HepG2 (cell line): ENCODE measurements around the gene CRYGA. TPM values are rescaled to one million over a fixed set of nuclear protein-coding genes. Genes with fewer than 3 reads are reported as not detected.
A peak's percentile ranks its signal among the peaks of the same experiment; 100 is the strongest.

ENCODE experiments used
- ATRX ChIP-seq: sonication (generic); formaldehyde crosslinking; IDR thresholded peaks from 2 replicates; pipeline ENCODE4 v1.4.0; 2020; ENCODE audit warnings: missing genetic modification reagents, borderline replicate concordance
- BHLHE40 ChIP-seq: IDR thresholded peaks from 2 replicates; pipeline ENCODE4 v1.6.1; 2011; ENCODE audit warnings: low read length, improper control_type of control experiment
- GZF1 ChIP-seq: sonication (generic); formaldehyde crosslinking; IDR thresholded peaks from 2 replicates; pipeline ENCODE4 v1.5.1; 2020; ENCODE audit warnings: mild to moderate bottlenecking, missing genetic modification reagents
- HMGXB3 ChIP-seq: sonication (generic); formaldehyde crosslinking; IDR thresholded peaks from 2 replicates; pipeline ENCODE4 v1.4.0; 2020; ENCODE audit warnings: missing genetic modification reagents, borderline replicate concordance
- HOXA7 ChIP-seq: sonication (generic); formaldehyde crosslinking; IDR thresholded peaks from 2 replicates; pipeline ENCODE4 v1.8.1; 2022; ENCODE audit warnings: mild to moderate bottlenecking, missing genetic modification reagents, moderate library complexity
- JUN ChIP-seq: sonication (generic); formaldehyde crosslinking; IDR thresholded peaks from 2 replicates; pipeline ENCODE4 v1.4.0; 2020; ENCODE audit warnings: mild to moderate bottlenecking, missing genetic modification reagents
- RBAK ChIP-seq: sonication (generic); formaldehyde crosslinking; IDR thresholded peaks from 2 replicates; pipeline ENCODE4 v1.5.1; 2020; ENCODE audit warnings: mild to moderate bottlenecking, missing genetic modification reagents
- SIN3B ChIP-seq: fragments of 150-350 bp; IDR thresholded peaks from 2 replicates; pipeline ENCODE4 v1.6.1; 2014; ENCODE audit warnings: low read length
- SMC3 ChIP-seq: IDR thresholded peaks from 2 replicates; pipeline ENCODE4 v1.6.1; 2011; ENCODE audit warnings: low read length, improper control_type of control experiment
- TMF1 ChIP-seq: sonication (generic); formaldehyde crosslinking; IDR thresholded peaks from 2 replicates; pipeline ENCODE4 v1.8.1; 2022; ENCODE audit warnings: low read depth, missing genetic modification reagents
- TOPORS ChIP-seq: sonication (generic); formaldehyde crosslinking; IDR thresholded peaks from 2 replicates; pipeline ENCODE4 v1.8.0; 2023; ENCODE audit warnings: mild to moderate bottlenecking, missing genetic modification reagents
- XBP1 ChIP-seq: sonication (generic); formaldehyde crosslinking; IDR thresholded peaks from 2 replicates; pipeline ENCODE4 v1.5.0; 2020; ENCODE audit warnings: missing genetic modification reagents
- ZMYM3 ChIP-seq: sonication (generic); formaldehyde crosslinking; IDR thresholded peaks from 2 replicates; pipeline ENCODE4 v1.5.1; 2020; ENCODE audit warnings: mild to moderate bottlenecking, missing genetic modification reagents
- ZNF124 ChIP-seq: sonication (generic); formaldehyde crosslinking; IDR thresholded peaks from 2 replicates; pipeline ENCODE4 v1.4.0; 2020; ENCODE audit warnings: missing genetic modification reagents
- ZNF354B ChIP-seq: sonication (generic); formaldehyde crosslinking; IDR thresholded peaks from 2 replicates; pipeline ENCODE4 v1.8.0; 2022; ENCODE audit warnings: mild to moderate bottlenecking, missing genetic modification reagents
- ZNF672 ChIP-seq: sonication (generic); formaldehyde crosslinking; IDR thresholded peaks from 2 replicates; pipeline ENCODE4 v1.8.1; 2022; ENCODE audit warnings: missing genetic modification reagents
- ZNF7 ChIP-seq: IDR thresholded peaks from 2 replicates; pipeline ENCODE4 v1.6.1; 2016; ENCODE audit warnings: missing biosample characterization, missing genetic modification reagents
- ZNF777 ChIP-seq: sonication (generic); formaldehyde crosslinking; IDR thresholded peaks from 2 replicates; pipeline ENCODE4 v1.4.0; 2020; ENCODE audit warnings: missing genetic modification reagents
- ZNF878 ChIP-seq: sonication (generic); formaldehyde crosslinking; IDR thresholded peaks from 2 replicates; pipeline ENCODE4 v1.8.1; 2023; ENCODE audit warnings: mild to moderate bottlenecking, missing genetic modification reagents, moderate library complexity
- polyA plus RNA-seq, 8 experiments: library from polyadenylated mRNA; depleted of rRNA in 3 of 8; stranded (reverse) in 7 of 8; unstranded in 1 of 8; fragments of >200 nt; fragmentation: Illumina TruSeq in 4 of 8; extraction: Trizol in 4 of 8; gene quantifications; 2 replicates each; pipeline versions ENCODE4 v1.2.1 to v1.2.3, GENCODE V29; 2011 to 2016; ENCODE audit warnings: low read depth in 4 of 8, missing spikeins in 1 of 8, mixed read lengths in 1 of 8; ENCODE audit not compliant: insufficient read depth in 1 of 8
- total RNA-seq, 5 experiments: library from RNA; depleted of rRNA; stranded (reverse); fragments of >200 nt; fragmentation: Illumina TruSeq; extraction: Trizol; gene quantifications; 2 replicates each; pipeline ENCODE4 v1.2.3, GENCODE V29; 2016; ENCODE audit warnings: low read depth in 1 of 5
- TF ChIP-seq, protein P1 (sequence below): sonication (generic); formaldehyde crosslinking; conservative IDR thresholded peaks from 2 replicates; pipeline ENCODE4 v1.4.0; 2020; ENCODE audit warnings: missing genetic modification reagents

The CRYGA gene
- total and polyA plus RNA-seq, 2 of the 13 experiments (the other 11 are each of a cell fraction or from before 2014, with no cell fraction given) = not detected

DNA sequence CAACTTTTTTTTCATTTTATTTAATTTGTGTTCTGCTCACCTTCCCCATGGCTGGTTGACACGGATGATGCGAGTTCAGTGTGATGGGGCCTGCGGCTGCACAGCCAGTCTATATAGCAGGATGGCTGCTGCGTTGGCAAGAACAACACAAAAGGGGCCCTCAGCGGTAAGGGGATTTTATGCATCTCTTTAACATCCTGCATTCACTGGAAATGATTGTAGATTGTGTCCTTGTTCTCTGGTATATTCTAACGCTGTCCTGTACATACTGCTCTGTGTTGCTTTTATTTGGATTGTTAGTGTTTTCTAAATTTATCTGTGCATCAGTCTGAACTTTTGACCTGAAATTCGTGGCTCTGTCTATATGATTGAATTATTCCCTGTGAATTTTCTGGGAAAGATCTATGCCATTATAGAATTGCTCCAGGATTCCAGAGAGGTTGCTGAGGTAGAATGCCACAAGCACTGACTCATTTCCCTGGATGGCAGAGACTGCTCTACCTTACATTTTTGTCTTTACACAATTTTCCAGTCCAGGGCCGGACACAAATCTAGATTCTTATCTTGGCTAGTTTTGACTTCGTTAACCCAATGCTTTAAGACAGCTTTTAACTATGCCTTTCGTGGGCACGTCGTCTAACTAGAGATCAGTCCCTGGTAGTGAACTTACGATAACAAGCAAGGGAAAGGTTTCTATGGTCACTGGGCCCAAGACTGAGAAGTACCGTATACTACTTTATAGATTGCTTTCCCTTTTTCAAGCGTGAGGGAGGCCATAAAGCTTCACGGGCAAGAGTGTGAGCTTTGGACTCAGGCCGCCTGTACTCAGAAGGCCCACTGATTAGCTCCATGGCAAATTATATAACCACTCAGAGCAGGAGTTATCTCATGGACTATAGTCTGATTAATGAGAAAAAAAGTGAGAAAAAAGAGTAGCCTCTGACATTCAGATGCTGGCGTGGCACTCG, 33.4 kb downstream of the CRYGA start, which contains the start of gene CRYGC (continued):
- TF ChIP-seq ZNF124 (CRISPR knock-in tag) (peak; percentile 53; the same call in 1 of the 2 replicates), ZNF878 (CRISPR knock-in tag) (peak; percentile 82; the same call in 1 of the 2 replicates), SMC3 (no peak), HOXA7 (CRISPR knock-in tag) (no peak), XBP1 (CRISPR knock-in tag) (no peak), ZMYM3 (peak; percentile 42; the same call in 1 of the 2 replicates), SIN3B (no peak), GZF1 (CRISPR knock-in tag) (peak; percentile 99), ZNF354B (CRISPR knock-in tag) (no peak), JUN (CRISPR knock-in tag) (0 out of 2 replicates have a peak, but pooled peaks have one; percentile 39), ZNF672 (no peak), TOPORS (no peak), RBAK (CRISPR knock-in tag) (no peak), BHLHE40 (0 out of 2 replicates have a peak, but pooled peaks have one; percentile 4), HMGXB3 (CRISPR knock-in tag) (peak; percentile 53; the same call in 1 of the 2 replicates), TMF1 (CRISPR knock-in tag) (peak; percentile 47; the same call in 1 of the 2 replicates), ZNF7 (CRISPR knock-in tag) (no peak), ZNF777 (CRISPR knock-in tag) (peak; percentile 43), ATRX (no peak)
- TF ChIP-seq, protein P1, sequence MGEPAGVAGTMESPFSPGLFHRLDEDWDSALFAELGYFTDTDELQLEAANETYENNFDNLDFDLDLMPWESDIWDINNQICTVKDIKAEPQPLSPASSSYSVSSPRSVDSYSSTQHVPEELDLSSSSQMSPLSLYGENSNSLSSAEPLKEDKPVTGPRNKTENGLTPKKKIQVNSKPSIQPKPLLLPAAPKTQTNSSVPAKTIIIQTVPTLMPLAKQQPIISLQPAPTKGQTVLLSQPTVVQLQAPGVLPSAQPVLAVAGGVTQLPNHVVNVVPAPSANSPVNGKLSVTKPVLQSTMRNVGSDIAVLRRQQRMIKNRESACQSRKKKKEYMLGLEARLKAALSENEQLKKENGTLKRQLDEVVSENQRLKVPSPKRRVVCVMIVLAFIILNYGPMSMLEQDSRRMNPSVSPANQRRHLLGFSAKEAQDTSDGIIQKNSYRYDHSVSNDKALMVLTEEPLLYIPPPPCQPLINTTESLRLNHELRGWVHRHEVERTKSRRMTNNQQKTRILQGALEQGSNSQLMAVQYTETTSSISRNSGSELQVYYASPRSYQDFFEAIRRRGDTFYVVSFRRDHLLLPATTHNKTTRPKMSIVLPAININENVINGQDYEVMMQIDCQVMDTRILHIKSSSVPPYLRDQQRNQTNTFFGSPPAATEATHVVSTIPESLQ (CRISPR knock-in tag) = no peak
